DND-41 (cell line): Measurements from ENCODE around the gene OBI1.
A peak's percentile ranks its signal among the peaks of the same experiment; 100 is the strongest.

Source experiments
- ATAC-seq: fragments of 200-7000 bp; cut with Tn5 transposase; 3 replicates; pipeline ENCODE4 v1.9.1; 2021; ENCODE audit warnings: low read depth; ENCODE audit not compliant: insufficient read depth
- DNase-seq: peaks from one replicate; pipeline ENCODE4 v3.0.0-alpha.2; 2020
- H2AFZ ChIP-seq: 2 replicates; pipeline ENCODE4 v1.6.0; 2012; ENCODE audit warnings: low read depth, low read length
- H3K27ac ChIP-seq: 2 replicates; pipeline ENCODE4 v1.5.1; 2012; ENCODE audit warnings: low read length, inconsistent platforms
- H3K27me3 ChIP-seq: fragments of 200-600 bp; sonication (generic); 2 replicates; pipeline ENCODE4 v1.6.0; 2012; ENCODE audit warnings: low read length, mild to moderate bottlenecking, inconsistent platforms; ENCODE audit not compliant: insufficient read depth, poor library complexity
- H3K36me3 ChIP-seq: 2 replicates; pipeline ENCODE4 v1.5.1; 2012; ENCODE audit warnings: low read length, inconsistent platforms; ENCODE audit not compliant: insufficient read depth
- H3K4me1 ChIP-seq: 2 replicates; pipeline ENCODE4 v1.5.1; 2012; ENCODE audit warnings: mild to moderate bottlenecking, low read length; ENCODE audit not compliant: insufficient read depth
- H3K4me2 ChIP-seq: 2 replicates; pipeline ENCODE4 v1.6.0; 2012; ENCODE audit warnings: mild to moderate bottlenecking, moderate library complexity, low read length, inconsistent platforms; ENCODE audit not compliant: insufficient read depth
- H3K4me3 ChIP-seq, 2 experiments: fragments of 200-600 bp in 1 of 2; shearing (Covaris generic) in 1 of 2; 2 replicates each; pipeline ENCODE4 v1.5.1; 2012 to 2016; ENCODE audit warnings: inconsistent platforms in 2 of 2, low read length in 2 of 2, mild to moderate bottlenecking in 2 of 2, low read depth in 1 of 2, moderate library complexity in 1 of 2
- H3K79me2 ChIP-seq: 2 replicates; pipeline ENCODE4 v1.6.0; 2012; ENCODE audit warnings: low read length, inconsistent platforms; ENCODE audit not compliant: insufficient read depth
- H3K9ac ChIP-seq: 2 replicates; pipeline ENCODE4 v1.6.0; 2012; ENCODE audit warnings: low read depth, mild to moderate bottlenecking, inconsistent platforms, low read length, moderate library complexity
- H3K9me3 ChIP-seq: 2 replicates; pipeline ENCODE4 v1.5.1; 2012; ENCODE audit warnings: low read length, moderate library complexity, mild to moderate bottlenecking, inconsistent platforms; ENCODE audit not compliant: insufficient read depth, severe bottlenecking
- H4K20me1 ChIP-seq: 2 replicates; pipeline ENCODE4 v1.6.0; 2012; ENCODE audit warnings: low read length; ENCODE audit not compliant: insufficient read depth
- CTCF ChIP-seq: IDR thresholded peaks from 2 replicates; pipeline ENCODE4 v1.5.1; 2012; ENCODE audit warnings: borderline replicate concordance, low read length, moderate library complexity, mild to moderate bottlenecking; ENCODE audit not compliant: poor library complexity, severe bottlenecking; ENCODE audit errors: extremely low read depth
- EZH2 ChIP-seq: IDR thresholded peaks from 3 replicates; pipeline ENCODE4 v1.6.1; 2012; ENCODE audit warnings: borderline replicate concordance, low read depth, mild to moderate bottlenecking, moderate library complexity, low read length, inconsistent platforms; ENCODE audit not compliant: severe bottlenecking

The OBI1 gene

GRCh38 chr13:78604782-78605611 lies 54.0 kb downstream of the OBI1 start:
- TF ChIP-seq EZH2 (no peak), CTCF (peak; percentile 21)

GRCh38 chr13:78603240-78603957 lies 55.6 kb downstream of the OBI1 start, which contains the start of gene POU4F1:
POU4F1 (minus strand) TSS chr13:78603552; CDS start chr13:78603326, 226 bp downstream.
- ATAC-seq (no peak), DNase-seq (no peak)
- H3K4me1 ChIP-seq: peaks cover 43% of the 10 kb centered on the region
- 0 out of 2 replicates have a peak within 1 kb of the TSS, but pooled peaks have one; percentile 14 for H3K27ac ChIP-seq
- H3K9me3 ChIP-seq: no peaks in the 10 kb centered on the region
- no peak for TF ChIP-seq CTCF
- TF ChIP-seq EZH2: no peak
- H3K9ac ChIP-seq: no peak within 1 kb of the TSS
- H2AFZ ChIP-seq: 0 out of 2 replicates have a peak within 1 kb of the TSS, but pooled peaks have one; percentile 19
- no peaks in the 10 kb centered on the region for H3K79me2 ChIP-seq
- no peaks in the 10 kb centered on the region for H3K36me3 ChIP-seq
- peak within 1 kb of the TSS; percentile 62 for H3K4me2 ChIP-seq
- H3K27me3 ChIP-seq: peaks cover 9% of the 10 kb centered on the region
- peaks cover 13% of the 10 kb centered on the region for H4K20me1 ChIP-seq
- H3K4me3 ChIP-seq: peak within 1 kb of the TSS in 1 of 2 experiments; percentile 15; a peak in 1 of 4 replicates

More at GRCh38 chr13:78604782-78605611, 54.0 kb downstream of the OBI1 start:
- peaks cover 18% of the 10 kb centered on the region for H4K20me1 ChIP-seq
- no peaks in the 10 kb centered on the region for H3K79me2 ChIP-seq
- H3K4me3 ChIP-seq: peak overlapping the region in 1 of 2 experiments; percentile 30; a peak in 2 of 4 replicates
- peak overlapping the region; percentile 43; the same call in 1 of the 2 replicates for H3K27ac ChIP-seq
- no peaks in the 10 kb centered on the region for H3K9me3 ChIP-seq
- no peaks in the 10 kb centered on the region for H3K36me3 ChIP-seq
- no peak overlapping the region for H3K9ac ChIP-seq
- no peak overlapping the region for H2AFZ ChIP-seq
- H3K27me3 ChIP-seq: peaks cover 5% of the 10 kb centered on the region
- peak overlapping the region; percentile 62 for H3K4me2 ChIP-seq
- ATAC-seq: peak; percentile 86
- peaks cover 43% of the 10 kb centered on the region for H3K4me1 ChIP-seq
- peak; percentile 79 for DNase-seq

GRCh38 chr13:78602561-78603239 lies 56.3 kb downstream of the OBI1 start:
- DNase-seq (no peak), ATAC-seq (no peak)
- Histone ChIP-seq H3K4me2 (no peak overlapping the region), H3K36me3 (no peaks in the 10 kb centered on the region), H2AFZ (no peak overlapping the region), H3K79me2 (no peaks in the 10 kb centered on the region), H3K27ac (no peak overlapping the region), H3K9ac (no peak overlapping the region), H3K27me3 (peaks cover 9% of the 10 kb centered on the region), H3K9me3 (no peaks in the 10 kb centered on the region), H4K20me1 (peaks cover 13% of the 10 kb centered on the region), H3K4me1 (peaks cover 43% of the 10 kb centered on the region), H3K4me3 (no peak overlapping the region)
- TF ChIP-seq EZH2 (no peak), CTCF (no peak)
